HG03175 (cell line): ENCODE results near the gene BARX2.

Experiments used
- ATAC-seq: cut with Tn5 transposase; IDR thresholded peaks from one replicate; pipeline ENCODE4 v1.9.1; 2021; ENCODE audit warnings: mild to moderate bottlenecking, moderate library complexity; ENCODE audit not compliant: unreplicated experiment

BARX2 gene

GRCh38 chr11:129373489-129373953 lies 2.1 kb upstream of the BARX2 start:
- no peak for ATAC-seq

GRCh38 chr11:129374081-129374992 lies 1.3 kb upstream of the BARX2 start:
- ATAC-seq, result no peak

GRCh38 chr11:129374993-129375750 lies 476 bp upstream of the BARX2 start:
- no peak for ATAC-seq

- ATAC-seq, result no peak
Measured at GRCh38 chr11:129376658-129377341, 1.2 kb downstream of the BARX2 start.

- no peak for ATAC-seq
Measured at GRCh38 chr11:129377739-129378138, 2.1 kb downstream of the BARX2 start.

- ATAC-seq, result no peak
Measured at GRCh38 chr11:129380413-129380812, 4.8 kb downstream of the BARX2 start.

- ATAC-seq, result no peak
Measured at GRCh38 chr11:129382583-129382982, 6.9 kb downstream of the BARX2 start.

- no peak for ATAC-seq
Measured at GRCh38 chr11:129383060-129383459, 7.4 kb downstream of the BARX2 start.

- no peak for ATAC-seq
Measured at GRCh38 chr11:129383502-129383901, 7.9 kb downstream of the BARX2 start.

- no peak for ATAC-seq
Measured at GRCh38 chr11:129384415-129384814, 8.8 kb downstream of the BARX2 start.

- no peak for ATAC-seq
Measured at GRCh38 chr11:129385801-129386200, 10.2 kb downstream of the BARX2 start.

GRCh38 chr11:129386795-129387397 lies 11.2 kb downstream of the BARX2 start:
- ATAC-seq, result no peak

GRCh38 chr11:129387434-129387833 lies 11.8 kb downstream of the BARX2 start:
- no peak for ATAC-seq

- no peak for ATAC-seq
Measured at GRCh38 chr11:129388824-129389223, 13.2 kb downstream of the BARX2 start.

- no peak for ATAC-seq
Measured at GRCh38 chr11:129390303-129390821, 14.7 kb downstream of the BARX2 start.

- ATAC-seq, result no peak
Measured at GRCh38 chr11:129391360-129391759, 15.7 kb downstream of the BARX2 start.

GRCh38 chr11:129391821-129392220 lies 16.2 kb downstream of the BARX2 start:
- ATAC-seq, result no peak

GRCh38 chr11:129392995-129393394 lies 17.3 kb downstream of the BARX2 start:
- ATAC-seq, result no peak

GRCh38 chr11:129394709-129395108 lies 19.1 kb downstream of the BARX2 start:
- ATAC-seq, result no peak

GRCh38 chr11:129395432-129395831 lies 19.8 kb downstream of the BARX2 start:
- no peak for ATAC-seq

GRCh38 chr11:129395883-129396282 lies 20.2 kb downstream of the BARX2 start:
- ATAC-seq, result no peak
